Fibroblast of the aortic adventitia (primary cell): ENCODE results near the gene KRTAP4-8. TPM values are rescaled to one million over a fixed set of nuclear protein-coding genes. Genes with fewer than 3 reads are reported as not detected.
"Not testable (repeated sequence)": the region's sequence is repeated elsewhere in the genome, so short reads cannot be mapped to it uniquely, and the experiment has no call there.

ENCODE experiments used
- DNase-seq: peaks from one replicate; pipeline ENCODE4 v3.0.0-alpha.2; 2010; ENCODE audit warnings: low read depth
- H3K4me3 ChIP-seq: 2 replicates; pipeline ENCODE4 v1.5.1; 2011; ENCODE audit warnings: low read depth, mild to moderate bottlenecking, control low read depth, low read length, moderate library complexity
- CTCF ChIP-seq: IDR thresholded peaks from 2 replicates; pipeline ENCODE4 v1.5.1; 2011; ENCODE audit warnings: mild to moderate bottlenecking, low read length, control low read depth, inconsistent platforms; ENCODE audit not compliant: insufficient read depth
- total RNA-seq: library from RNA; depleted of rRNA; stranded (reverse); fragments of >200 nt; gene quantifications from 2 replicates; pipeline ENCODE4 v1.2.3, GENCODE V29; 2012; ENCODE audit warnings: low replicate concordance

Gene KRTAP4-8
- total RNA-seq, 1 donor, result not detected

- no peak overlapping the region for H3K4me3 ChIP-seq
- DNase-seq, result peak; percentile 10
- TF ChIP-seq CTCF, result no peak
Observed at GRCh38 chr17:41131979-41132378, 34.0 kb upstream of the KRTAP4-8 start.

DNA sequence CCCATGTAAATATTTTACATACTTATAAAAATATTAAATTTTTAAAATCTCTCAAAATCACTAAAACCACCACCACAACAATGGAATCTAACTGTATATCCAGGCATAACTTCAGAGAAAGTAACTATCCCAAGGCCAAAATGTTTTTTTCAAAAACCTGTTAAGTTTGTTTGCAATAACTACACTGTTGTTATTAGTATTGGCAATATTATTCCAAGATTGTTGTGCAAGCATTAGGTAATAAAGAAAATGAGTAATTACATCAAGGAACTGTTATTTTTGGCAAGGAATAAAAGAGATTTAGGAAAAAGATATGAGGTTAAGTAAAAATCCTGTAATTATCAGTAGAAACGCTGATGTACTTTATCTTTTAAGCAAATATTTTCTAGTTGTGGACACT is 29.4 kb upstream of the KRTAP4-8 start:
- no peak for DNase-seq
- TF ChIP-seq CTCF, result no peak
- no peak overlapping the region for H3K4me3 ChIP-seq

GRCh38 chr17:41126412-41126811 is 28.5 kb upstream of the KRTAP4-8 start:
- H3K4me3 ChIP-seq, result no peak overlapping the region
- no peak for DNase-seq
- no peak for TF ChIP-seq CTCF

DNA sequence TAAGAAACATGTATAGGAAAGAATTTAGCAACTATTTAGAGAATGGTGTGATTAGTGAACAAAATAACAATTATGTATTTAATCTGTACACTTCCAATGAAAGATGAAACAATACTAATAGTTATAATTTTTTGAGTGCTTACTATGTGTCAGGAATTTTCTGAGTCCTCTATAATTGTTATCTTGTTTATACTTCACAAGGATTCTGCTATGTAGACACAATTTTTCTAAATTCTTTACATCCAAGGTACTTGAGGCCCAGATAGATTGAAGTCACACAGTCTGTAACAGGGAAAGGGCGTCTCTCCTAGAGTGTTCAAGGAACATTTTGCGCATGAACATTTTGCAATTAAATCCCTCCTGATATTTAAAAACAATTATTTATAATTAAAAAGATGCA is 27.1 kb upstream of the KRTAP4-8 start:
- TF ChIP-seq CTCF, result no peak
- no peak for DNase-seq
- no peak overlapping the region for H3K4me3 ChIP-seq

DNA sequence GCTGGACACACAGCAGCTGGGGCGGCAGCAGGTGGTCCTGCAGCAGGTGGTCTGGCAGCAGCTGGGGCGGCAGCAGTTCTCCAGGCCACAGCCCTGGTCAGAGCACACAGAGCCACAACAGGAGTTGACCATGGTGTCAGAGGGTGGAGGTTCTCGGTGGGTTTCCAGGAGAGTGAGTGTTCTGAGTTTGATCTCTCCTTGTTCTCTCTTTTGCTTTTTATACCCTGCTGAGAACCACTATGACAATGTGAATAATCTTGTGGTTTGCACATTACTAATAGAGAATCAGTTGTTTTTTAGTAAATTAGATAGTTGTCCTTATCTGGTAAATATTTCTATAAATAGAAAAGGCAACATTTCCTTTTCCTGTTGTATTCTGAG is 26.0 kb upstream of the KRTAP4-8 start, which contains the start of gene KRTAP4-12:
TSS of gene KRTAP4-12 (minus strand) at position 192 of the 381 bp plus-strand sequence. CDS start at position 132, 60 bp downstream.
- not testable (repeated sequence) for H3K4me3 ChIP-seq, DNase-seq

- DNase-seq, H3K4me3 ChIP-seq: not testable (repeated sequence)
Observed at GRCh38 chr17:41123292-41123990, 25.5 kb upstream of the KRTAP4-8 start.

DNA sequence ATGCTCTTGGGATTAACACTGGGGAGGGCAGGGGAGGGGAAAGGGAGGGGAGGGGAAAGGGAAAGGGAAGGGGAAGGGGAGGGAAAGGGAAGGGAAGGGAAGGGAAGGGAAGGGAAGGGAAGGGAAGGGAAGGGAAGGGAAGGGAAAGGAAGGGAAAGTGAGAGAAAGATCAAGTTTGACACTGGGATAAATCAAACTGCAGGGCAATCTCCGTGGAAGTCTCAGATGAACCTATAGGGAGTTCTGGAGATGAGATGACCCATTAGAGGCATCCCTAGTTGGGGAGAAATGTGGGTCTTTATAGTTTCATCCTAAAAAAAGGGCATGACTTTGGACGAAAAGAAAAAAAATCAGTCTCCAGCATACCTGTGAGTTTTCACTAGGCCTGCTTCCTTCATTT is 23.8 kb upstream of the KRTAP4-8 start:
- H3K4me3 ChIP-seq, result no peak overlapping the region
- no peak for DNase-seq

GRCh38 chr17:41119696-41120690 is 22.1 kb upstream of the KRTAP4-8 start:
- not testable (repeated sequence) for H3K4me3 ChIP-seq, DNase-seq

More for the DNA sequence above, 23.8 kb upstream of the KRTAP4-8 start:
- TF ChIP-seq CTCF, result no peak
